Activated CD4-positive, alpha-beta T cell treated with anti-CD3 and anti-CD28 coated beads for 36 hours (primary cell): ENCODE measurements around the gene WNT9A. TPM values are rescaled to one million over a fixed set of nuclear protein-coding genes. Genes with fewer than 3 reads are reported as not detected.
"Not testable (repeated sequence)": the region's sequence is repeated elsewhere in the genome, so short reads cannot be mapped to it uniquely, and the experiment has no call there.

Experiments used
- ATAC-seq: fragments of 200-7000 bp; cut with Tn5 transposase; one replicate; pipeline ENCODE4 v1.10.0; 2021; ENCODE audit warnings: mild to moderate bottlenecking, moderate library complexity
- CTCF ChIA-PET: fragments of 350-600 bp; sonication (Branson Sonifier 250); formaldehyde crosslinking; loops from one replicate; lab custom pipeline; 2021; ENCODE audit warnings: antibody characterized with exemption; lab: Charles Lee
- POLR2A ChIA-PET: fragments of 350-600 bp; sonication (Branson Sonifier 250); formaldehyde crosslinking; loops from one replicate; lab custom pipeline; 2021; ENCODE audit warnings: antibody characterized with exemption, inconsistent platforms; lab: Charles Lee
- DNase-seq: peaks from one replicate; pipeline ENCODE4 v3.0.0-alpha.2; 2020
- H3K27ac Mint-ChIP-seq: one replicate; pipeline ENCODE4 v1.8.0; 2021; ENCODE audit warnings: mixed read lengths
- H3K27me3 Mint-ChIP-seq: one replicate; pipeline ENCODE4 v1.8.0; 2021; ENCODE audit warnings: mixed read lengths
- H3K36me3 Mint-ChIP-seq: one replicate; pipeline ENCODE4 v1.8.0; 2021; ENCODE audit warnings: low read depth, mixed read lengths
- H3K4me1 Mint-ChIP-seq: one replicate; pipeline ENCODE4 v1.8.0; 2021; ENCODE audit warnings: mixed read lengths
- H3K4me3 Mint-ChIP-seq: one replicate; pipeline ENCODE4 v1.8.0; 2021; ENCODE audit warnings: mild to moderate bottlenecking, moderate library complexity, mixed read lengths
- H3K9me3 Mint-ChIP-seq: one replicate; pipeline ENCODE4 v1.8.0; 2021; ENCODE audit warnings: low read depth, mixed read lengths
- intact Hi-C, 2 experiments: fragments of 100-400 bp; cut with DNase I in 1 of 2; cut with micrococcal nuclease in 1 of 2; formaldehyde crosslinking; loops; one replicate each; pipeline versions ENCODE4 v1.14.2 to v1.15.1; 2022 to 2024; cut with DNase I, micrococcal nuclease
- total RNA-seq, 2 experiments: library from RNA; stranded (reverse); gene quantifications; one replicate each; pipeline ENCODE4 v1.2.3, GENCODE V29; 2021

WNT9A gene
- total RNA-seq, 2 experiments from 2014 or later, result 0.04 TPM; not detected in 1

DNA sequence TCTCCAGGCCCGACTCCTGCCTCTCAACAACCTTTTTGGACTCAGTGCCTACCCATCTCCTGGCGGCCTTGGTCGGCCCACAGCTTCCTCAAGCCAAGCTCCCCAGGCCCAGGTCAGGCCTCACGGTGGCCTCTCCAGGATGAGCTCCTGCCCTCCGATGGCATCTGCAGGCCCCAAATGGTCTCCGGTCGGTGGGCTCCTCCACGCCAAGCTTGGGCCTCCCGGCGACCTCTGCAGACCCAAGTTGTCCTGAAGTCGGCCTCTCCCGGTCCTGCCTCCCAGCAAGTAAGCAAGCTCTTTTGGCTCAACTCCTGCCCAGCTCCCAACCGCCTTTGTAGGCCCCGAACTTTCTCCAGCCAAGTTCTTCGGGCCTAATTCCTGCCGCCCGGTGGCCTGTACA lies 23.5 kb upstream of the WNT9A start:
- POLR2A ChIA-PET, H3K36me3 Mint-ChIP-seq, DNase-seq, H3K9me3 Mint-ChIP-seq, CTCF ChIA-PET, H3K27me3 Mint-ChIP-seq, H3K4me3 Mint-ChIP-seq, ATAC-seq, intact Hi-C loops, H3K27ac Mint-ChIP-seq, H3K4me1 Mint-ChIP-seq: not testable (repeated sequence)

- DNase-seq, H3K4me3 Mint-ChIP-seq, H3K27ac Mint-ChIP-seq, H3K36me3 Mint-ChIP-seq, H3K4me1 Mint-ChIP-seq, ATAC-seq, POLR2A ChIA-PET, H3K27me3 Mint-ChIP-seq, CTCF ChIA-PET, intact Hi-C loops, H3K9me3 Mint-ChIP-seq: not testable (repeated sequence)
Observed at GRCh38 chr1:227970076-227970995, 22.6 kb upstream of the WNT9A start.

GRCh38 chr1:227967815-227968214 lies 20.1 kb upstream of the WNT9A start:
- H3K9me3 Mint-ChIP-seq, DNase-seq, H3K27me3 Mint-ChIP-seq, H3K36me3 Mint-ChIP-seq, ATAC-seq, H3K4me1 Mint-ChIP-seq, H3K27ac Mint-ChIP-seq, CTCF ChIA-PET, POLR2A ChIA-PET, H3K4me3 Mint-ChIP-seq, intact Hi-C loops: not testable (repeated sequence)

- H3K9me3 Mint-ChIP-seq, H3K27ac Mint-ChIP-seq, H3K27me3 Mint-ChIP-seq, DNase-seq, H3K4me1 Mint-ChIP-seq, intact Hi-C loops, H3K36me3 Mint-ChIP-seq, ATAC-seq, POLR2A ChIA-PET, H3K4me3 Mint-ChIP-seq, CTCF ChIA-PET: not testable (repeated sequence)
Observed at GRCh38 chr1:227966733-227967132, 19.0 kb upstream of the WNT9A start.

DNA sequence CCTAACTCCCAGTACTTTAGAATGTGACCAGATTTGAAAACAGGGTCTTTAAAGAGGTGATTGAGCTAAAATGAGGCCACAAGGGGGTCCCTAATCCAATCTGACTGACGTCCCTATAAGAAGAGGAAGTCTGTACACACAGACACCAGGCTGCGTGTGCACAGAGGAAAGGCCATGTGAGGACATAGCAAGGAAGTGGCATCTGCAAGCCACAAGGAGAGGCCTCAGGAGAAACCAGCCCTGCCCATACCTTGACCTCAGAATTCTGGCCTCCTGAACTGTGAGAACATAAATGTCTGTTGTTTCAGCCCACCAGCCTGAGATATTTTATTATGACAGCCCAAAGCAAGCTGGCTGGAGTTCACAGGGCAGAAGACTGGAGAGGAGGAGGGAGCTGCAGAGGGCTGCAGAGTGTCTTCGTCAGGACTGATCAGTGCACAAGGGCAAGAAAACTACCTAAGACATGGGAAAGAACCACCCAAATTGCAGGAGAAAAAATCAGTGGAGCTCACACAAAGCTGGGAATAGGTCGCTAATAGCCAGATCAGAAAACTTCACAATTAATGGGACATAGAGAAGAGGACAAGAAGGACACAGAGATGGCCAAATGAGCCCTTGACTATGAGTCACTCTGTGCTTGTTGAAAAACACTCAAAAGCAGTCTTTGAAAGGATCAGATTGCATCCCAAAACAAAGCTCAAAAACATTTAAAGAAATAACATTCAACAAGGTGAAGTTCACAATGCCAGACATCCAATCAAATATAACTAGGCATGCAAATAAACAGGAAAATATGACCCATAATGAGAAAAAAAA lies 14.1 kb upstream of the WNT9A start:
- peaks cover 12% of the 10 kb centered on the region for H3K27me3 Mint-ChIP-seq
- H3K9me3 Mint-ChIP-seq, result no peaks in the 10 kb centered on the region
- H3K36me3 Mint-ChIP-seq, result no peaks in the 10 kb centered on the region
- ChIA-PET POLR2A (interaction anchor here (0.7 kb wide), 1 partner anchor 398 kb away, joined by 3 read pairs; no protein-coding TSS in a partner anchor), CTCF (no interaction called here)
- DNase-seq (no peak), ATAC-seq (no peak)
- no peak overlapping the region for H3K27ac Mint-ChIP-seq
- no peak overlapping the region for H3K4me3 Mint-ChIP-seq
- intact Hi-C loops, result no loop called here
- H3K4me1 Mint-ChIP-seq, result no peaks in the 10 kb centered on the region

DNA sequence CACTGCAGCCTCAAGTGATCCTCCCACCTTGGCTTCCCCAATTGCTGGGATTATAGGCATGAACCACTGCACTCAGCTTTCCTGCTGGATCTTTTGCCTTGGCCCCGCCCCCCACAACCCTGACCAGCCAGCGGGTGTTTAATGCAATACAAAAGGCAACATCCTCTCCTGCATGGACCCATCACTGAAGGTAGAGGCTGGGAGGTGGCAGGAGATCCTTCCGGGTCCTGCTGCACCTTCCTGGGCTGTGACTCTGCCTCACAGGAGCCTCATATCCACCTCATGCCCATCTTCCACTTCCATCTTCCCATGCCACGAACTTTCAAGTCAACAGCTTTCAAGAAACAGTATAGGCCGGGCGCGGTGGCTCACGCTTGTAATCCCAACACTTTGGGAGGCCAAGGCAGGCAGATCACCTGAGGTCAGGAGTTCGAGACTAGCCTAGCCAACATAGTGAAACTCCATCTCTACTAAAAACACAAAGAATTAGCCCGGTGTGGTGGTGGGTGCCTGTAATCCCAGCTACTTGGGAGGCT lies 11.7 kb upstream of the WNT9A start:
- ATAC-seq, result no peak
- intact Hi-C loops, result no loop called here
- Mint-ChIP-seq H3K36me3 (no peaks in the 10 kb centered on the region), H3K27ac (no peak overlapping the region), H3K9me3 (no peaks in the 10 kb centered on the region), H3K4me1 (no peaks in the 10 kb centered on the region), H3K27me3 (peaks cover 29% of the 10 kb centered on the region), H3K4me3 (no peak overlapping the region)
- CTCF ChIA-PET, result no interaction called here
- DNase-seq, result no peak
- POLR2A ChIA-PET, result no interaction called here

DNA sequence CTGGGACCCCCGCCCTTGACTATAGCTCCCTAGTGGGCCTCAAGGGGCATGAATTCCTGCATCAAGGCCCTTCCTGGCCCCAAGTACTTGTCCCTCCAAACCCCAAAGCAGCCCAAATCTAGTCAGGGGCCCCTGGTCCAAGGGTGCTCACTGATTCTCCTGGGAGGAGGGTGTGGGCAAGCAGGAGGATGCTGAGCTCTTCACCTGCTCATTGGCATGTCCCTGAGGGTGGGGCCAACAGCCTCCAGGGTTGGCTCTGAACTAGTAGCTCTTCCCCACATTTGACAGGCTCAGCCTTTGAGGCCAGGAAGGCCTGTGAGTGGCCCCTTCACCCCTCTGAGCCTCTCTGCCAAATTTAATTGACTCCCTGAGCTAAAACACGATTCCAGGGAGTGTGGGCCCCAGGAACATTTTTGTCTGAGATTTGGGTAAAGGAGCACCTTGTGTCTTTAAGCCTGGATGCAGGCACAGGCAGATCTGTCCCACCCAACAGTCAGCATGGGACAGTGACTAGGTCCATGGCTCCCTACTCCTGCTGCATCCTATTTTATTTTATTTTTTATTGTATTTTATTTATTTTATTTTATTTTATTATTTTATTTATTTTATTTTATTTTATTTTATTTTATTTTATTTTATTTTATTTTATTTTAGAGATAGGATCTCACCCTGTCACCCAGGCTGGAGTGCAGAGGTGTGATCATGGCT lies 11.0 kb upstream of the WNT9A start:
- Mint-ChIP-seq H3K4me3 (no peak overlapping the region), H3K27me3 (peaks cover 32% of the 10 kb centered on the region), H3K27ac (no peak overlapping the region), H3K9me3 (no peaks in the 10 kb centered on the region), H3K36me3 (no peaks in the 10 kb centered on the region), H3K4me1 (no peaks in the 10 kb centered on the region)
- intact Hi-C loops, result no loop called here
- ChIA-PET POLR2A (no interaction called here), CTCF (no interaction called here)
- no peak for DNase-seq
- no peak for ATAC-seq

DNA sequence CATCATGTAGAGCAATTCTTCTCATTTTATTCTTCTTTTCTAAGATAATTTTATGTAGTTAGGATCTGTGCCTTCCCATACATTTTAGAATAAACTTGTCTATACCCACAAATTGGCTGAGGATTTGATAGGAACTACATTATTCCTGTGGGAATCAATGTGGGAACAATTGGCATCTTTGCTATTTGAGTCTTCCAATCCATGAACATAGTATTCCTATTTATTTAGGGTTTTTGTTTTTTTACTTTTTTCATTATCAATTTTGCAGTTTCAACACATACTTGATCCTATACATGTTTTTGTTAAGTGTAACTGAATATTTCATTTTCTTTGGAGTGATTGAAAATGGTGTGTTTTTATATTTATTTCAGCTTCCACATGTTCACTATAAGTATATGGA lies 8.1 kb upstream of the WNT9A start:
- Mint-ChIP-seq H3K27me3 (peaks cover 36% of the 10 kb centered on the region), H3K27ac (no peak overlapping the region), H3K4me3 (no peak overlapping the region), H3K9me3 (no peaks in the 10 kb centered on the region), H3K36me3 (no peaks in the 10 kb centered on the region), H3K4me1 (peaks cover 2% of the 10 kb centered on the region)
- DNase-seq (no peak), ATAC-seq (no peak)
- ChIA-PET POLR2A (no interaction called here), CTCF (no interaction called here)
- intact Hi-C loops, result no loop called here

DNA sequence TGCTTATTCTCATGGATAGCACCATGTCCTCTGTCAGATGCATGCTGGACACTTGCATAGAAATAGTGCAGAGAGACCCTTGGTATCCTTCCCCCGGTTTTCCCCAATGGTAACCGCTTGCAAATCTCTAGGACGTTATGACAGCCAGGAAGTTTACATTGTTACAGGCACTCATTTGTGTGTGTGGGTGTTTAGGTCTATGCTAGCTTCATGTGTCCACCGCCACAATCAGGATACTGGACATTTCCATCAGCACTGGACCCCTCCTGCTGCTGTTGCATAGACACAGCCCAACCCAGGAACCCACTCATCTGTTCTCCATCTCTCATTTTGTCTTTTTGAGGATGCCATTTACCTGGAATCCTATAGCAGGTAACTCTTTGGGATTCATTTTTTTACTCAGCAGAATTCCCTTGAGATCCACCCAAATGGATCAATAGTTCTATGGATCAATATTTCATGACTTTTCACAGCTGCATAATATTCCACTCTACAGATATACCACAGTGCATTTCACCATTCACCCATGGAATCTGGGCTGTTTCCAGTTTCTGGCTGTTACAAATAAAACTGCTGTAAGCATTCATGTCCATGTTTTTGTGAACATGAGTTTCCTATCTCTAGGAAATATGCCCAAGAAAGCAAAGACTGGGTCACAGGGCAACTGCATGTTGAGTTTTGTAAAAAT lies 6.6 kb upstream of the WNT9A start:
- no peak for ATAC-seq
- Mint-ChIP-seq H3K27ac (no peak overlapping the region), H3K4me3 (no peak overlapping the region), H3K36me3 (no peaks in the 10 kb centered on the region), H3K27me3 (peaks cover 33% of the 10 kb centered on the region), H3K9me3 (no peaks in the 10 kb centered on the region), H3K4me1 (peaks cover 2% of the 10 kb centered on the region)
- ChIA-PET CTCF (interaction anchor here (0.7 to 1.4 kb wide), 6 partner anchors 188 to 473 kb away, joined by 3 to 10 read pairs (median 6); partner anchors contain the start of genes JMJD4 and SNAP47), POLR2A (no interaction called here)
- DNase-seq, result no peak
- intact Hi-C loops, result loop anchor here (1.0 kb wide), 2 partner anchors 192 to 473 kb away; no protein-coding TSS in a partner anchor

DNA sequence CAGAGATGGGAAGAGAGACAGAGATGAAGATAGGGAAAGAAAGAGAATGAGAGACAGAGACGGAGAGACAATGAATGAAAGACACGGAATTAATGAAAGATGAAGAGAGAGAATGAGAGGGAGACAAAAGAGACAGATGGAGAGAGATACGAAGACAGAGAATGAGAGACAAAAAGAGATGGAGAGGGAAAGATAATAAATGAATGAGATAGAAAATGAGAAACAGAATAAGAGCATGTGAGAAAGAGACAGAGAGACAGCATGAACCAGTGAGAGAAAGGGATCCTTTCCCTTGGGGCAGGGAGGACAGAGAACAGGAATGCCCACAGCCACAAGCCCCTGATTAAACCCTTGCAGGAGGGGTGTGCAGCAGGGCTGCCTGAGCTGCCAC lies 5.3 kb upstream of the WNT9A start:
- Mint-ChIP-seq H3K9me3 (no peaks in the 10 kb centered on the region), H3K4me3 (no peak overlapping the region), H3K27ac (no peak overlapping the region), H3K27me3 (peaks cover 39% of the 10 kb centered on the region), H3K36me3 (no peaks in the 10 kb centered on the region), H3K4me1 (peaks cover 5% of the 10 kb centered on the region)
- ChIA-PET POLR2A (no interaction called here), CTCF (interaction anchor here (0.7 to 1.3 kb wide), 5 partner anchors 187 to 473 kb away, joined by 4 to 10 read pairs (median 6); partner anchors contain the start of genes JMJD4 and SNAP47)
- no peak for ATAC-seq
- intact Hi-C loops, result no loop called here
- no peak for DNase-seq
